Astrocyte of the spinal cord (primary cell): ENCODE data around the gene SLC12A4.
"Not testable (repeated sequence)": the region's sequence is repeated elsewhere in the genome, so short reads cannot be mapped to it uniquely, and the experiment has no call there.

Source experiments
- DNase-seq: peaks from one replicate; pipeline ENCODE4 v3.0.0; 2011; ENCODE audit warnings: low read depth, low spot score
- H3K4me3 ChIP-seq: 2 replicates; pipeline ENCODE4 v1.5.1; 2011; ENCODE audit warnings: low read depth, mild to moderate bottlenecking, low read length, moderate library complexity
- in situ Hi-C: cut with HindIII; loops from 2 replicates; pipeline ENCODE4 v1.10.0; 2017; ENCODE audit warnings: low sequenced_read_pairs
- TF ChIP-seq, protein P1 (sequence below): IDR thresholded peaks from 2 replicates; pipeline ENCODE4 v1.5.1; 2012; ENCODE audit warnings: low read depth, mild to moderate bottlenecking, low read length, inconsistent platforms

Gene SLC12A4

DNA sequence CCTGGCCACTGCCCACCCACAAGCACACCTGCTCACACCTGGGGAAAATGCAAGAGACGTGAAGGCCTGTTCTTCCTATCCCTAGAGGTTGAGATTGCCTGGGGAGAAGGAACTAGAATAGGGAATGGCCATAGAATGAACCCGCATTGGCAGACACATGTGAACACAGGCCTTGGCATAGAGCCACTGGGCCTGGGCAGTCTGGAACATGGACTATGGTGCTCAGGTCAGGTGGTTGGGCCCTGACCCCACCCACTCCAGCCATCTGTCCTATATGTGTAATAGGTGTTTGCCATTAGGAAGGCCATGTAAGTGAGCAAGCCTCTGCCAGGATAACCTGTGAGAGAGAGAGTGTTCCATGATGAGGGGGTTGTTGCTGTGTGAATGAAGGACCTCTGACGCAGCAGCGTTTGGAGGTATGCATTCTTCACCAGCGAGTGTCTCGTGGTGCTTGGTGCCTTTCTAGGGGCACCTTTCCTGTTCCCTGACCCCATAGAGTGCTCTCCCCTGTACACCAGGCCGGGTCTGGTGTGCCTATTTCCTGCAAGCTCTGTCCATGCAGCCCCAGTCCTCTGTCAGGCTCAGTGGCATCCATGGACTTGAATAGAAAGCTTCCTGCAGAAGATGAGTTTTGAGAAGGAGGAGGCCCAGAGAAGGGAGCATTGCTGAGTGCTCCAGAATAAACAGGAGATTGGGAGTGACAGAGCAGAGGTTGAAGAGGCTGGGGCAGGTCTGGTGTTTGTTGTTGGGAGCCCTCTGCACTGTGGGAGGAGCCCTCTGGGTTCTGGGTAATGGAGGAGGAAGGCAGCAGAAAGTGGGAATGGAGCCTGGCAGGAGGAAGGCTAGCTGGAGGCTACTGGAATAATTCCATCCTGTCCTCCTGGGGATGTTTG lies 52.4 kb downstream of the SLC12A4 start:
- TF ChIP-seq, protein P1, sequence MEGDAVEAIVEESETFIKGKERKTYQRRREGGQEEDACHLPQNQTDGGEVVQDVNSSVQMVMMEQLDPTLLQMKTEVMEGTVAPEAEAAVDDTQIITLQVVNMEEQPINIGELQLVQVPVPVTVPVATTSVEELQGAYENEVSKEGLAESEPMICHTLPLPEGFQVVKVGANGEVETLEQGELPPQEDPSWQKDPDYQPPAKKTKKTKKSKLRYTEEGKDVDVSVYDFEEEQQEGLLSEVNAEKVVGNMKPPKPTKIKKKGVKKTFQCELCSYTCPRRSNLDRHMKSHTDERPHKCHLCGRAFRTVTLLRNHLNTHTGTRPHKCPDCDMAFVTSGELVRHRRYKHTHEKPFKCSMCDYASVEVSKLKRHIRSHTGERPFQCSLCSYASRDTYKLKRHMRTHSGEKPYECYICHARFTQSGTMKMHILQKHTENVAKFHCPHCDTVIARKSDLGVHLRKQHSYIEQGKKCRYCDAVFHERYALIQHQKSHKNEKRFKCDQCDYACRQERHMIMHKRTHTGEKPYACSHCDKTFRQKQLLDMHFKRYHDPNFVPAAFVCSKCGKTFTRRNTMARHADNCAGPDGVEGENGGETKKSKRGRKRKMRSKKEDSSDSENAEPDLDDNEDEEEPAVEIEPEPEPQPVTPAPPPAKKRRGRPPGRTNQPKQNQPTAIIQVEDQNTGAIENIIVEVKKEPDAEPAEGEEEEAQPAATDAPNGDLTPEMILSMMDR = no peak
- in situ Hi-C loops = no loop called here
- H3K4me3 ChIP-seq = no peak overlapping the region
- DNase-seq = no peak

DNA sequence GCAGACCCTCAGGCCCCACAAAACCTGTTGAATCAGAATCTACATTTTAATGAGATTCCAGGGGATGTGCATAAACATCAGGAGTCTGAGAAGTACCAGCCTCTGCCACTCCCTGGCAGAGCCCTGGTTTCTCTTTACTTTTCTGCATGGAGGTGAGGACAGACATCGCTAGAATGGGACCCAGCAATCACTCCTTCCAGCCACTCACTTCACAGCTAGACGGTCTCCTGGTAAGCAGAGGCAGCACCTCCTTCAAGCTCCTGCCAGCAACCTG lies 53.0 kb downstream of the SLC12A4 start:
- DNase-seq, in situ Hi-C loops: not testable (repeated sequence)

DNA sequence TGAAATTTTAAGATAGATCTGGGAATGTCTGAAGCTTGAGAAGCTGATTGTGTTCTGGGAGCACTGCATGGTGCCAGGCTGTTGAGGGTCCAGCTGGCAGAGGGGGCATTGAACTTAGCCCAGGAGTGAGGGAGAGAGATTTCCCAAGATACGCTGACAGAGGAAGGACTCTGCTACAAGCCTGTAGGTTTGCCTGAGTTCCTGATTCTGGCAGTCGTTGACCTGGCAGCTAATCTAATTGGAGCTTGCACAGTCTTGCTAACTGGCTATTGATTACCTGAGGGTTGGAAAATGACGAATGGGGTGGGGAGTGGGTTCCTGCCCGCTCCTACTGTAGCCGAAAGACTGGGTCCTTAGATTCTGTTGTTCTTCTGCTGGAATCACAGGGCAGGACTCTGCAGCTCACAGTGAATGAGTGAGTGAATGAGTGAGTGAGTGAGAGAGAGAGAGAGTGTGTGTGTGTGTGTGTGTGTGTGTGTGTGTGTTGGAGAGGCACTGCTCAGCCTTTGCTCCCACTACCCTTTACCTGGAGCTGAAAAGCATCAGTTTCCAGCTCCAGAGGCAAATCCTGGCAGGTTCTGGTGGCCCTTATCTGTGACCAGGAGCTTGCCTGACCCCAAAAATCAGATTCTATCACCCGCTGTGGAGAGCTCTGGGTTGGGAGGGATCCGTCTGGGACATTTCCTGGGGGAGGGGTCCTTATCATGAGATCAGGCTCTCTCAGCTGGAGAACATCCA lies 53.5 kb downstream of the SLC12A4 start:
- H3K4me3 ChIP-seq = no peak overlapping the region
- no peak for DNase-seq
- in situ Hi-C loops = no loop called here
- TF ChIP-seq, protein P1 = no peak

More for the DNA sequence above, 53.0 kb downstream of the SLC12A4 start:
- not testable (repeated sequence) for H3K4me3 ChIP-seq

DNA sequence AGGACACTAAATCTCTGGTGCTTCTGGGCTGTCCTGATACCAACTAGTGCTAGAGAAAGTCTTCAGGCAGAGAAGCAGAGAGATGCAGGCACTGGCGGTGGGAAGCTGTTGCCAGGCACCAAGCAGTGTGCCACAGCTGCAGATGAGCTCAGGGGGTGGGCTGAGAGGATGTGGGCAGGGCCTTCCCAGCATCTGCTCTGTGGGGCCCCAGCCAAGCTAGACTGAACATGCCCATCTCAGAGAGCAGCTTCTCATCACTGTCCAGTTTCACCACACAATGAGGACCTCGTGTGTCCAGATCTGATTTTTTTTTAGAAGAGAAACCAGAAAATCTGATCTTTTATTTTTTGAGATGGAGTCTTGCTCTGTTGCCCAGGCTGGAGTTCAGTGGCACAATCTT lies 58.3 kb downstream of the SLC12A4 start:
- TF ChIP-seq, protein P1 = no peak
- DNase-seq = peak; percentile 73
- H3K4me3 ChIP-seq = no peak overlapping the region
- in situ Hi-C loops = no loop called here

DNA sequence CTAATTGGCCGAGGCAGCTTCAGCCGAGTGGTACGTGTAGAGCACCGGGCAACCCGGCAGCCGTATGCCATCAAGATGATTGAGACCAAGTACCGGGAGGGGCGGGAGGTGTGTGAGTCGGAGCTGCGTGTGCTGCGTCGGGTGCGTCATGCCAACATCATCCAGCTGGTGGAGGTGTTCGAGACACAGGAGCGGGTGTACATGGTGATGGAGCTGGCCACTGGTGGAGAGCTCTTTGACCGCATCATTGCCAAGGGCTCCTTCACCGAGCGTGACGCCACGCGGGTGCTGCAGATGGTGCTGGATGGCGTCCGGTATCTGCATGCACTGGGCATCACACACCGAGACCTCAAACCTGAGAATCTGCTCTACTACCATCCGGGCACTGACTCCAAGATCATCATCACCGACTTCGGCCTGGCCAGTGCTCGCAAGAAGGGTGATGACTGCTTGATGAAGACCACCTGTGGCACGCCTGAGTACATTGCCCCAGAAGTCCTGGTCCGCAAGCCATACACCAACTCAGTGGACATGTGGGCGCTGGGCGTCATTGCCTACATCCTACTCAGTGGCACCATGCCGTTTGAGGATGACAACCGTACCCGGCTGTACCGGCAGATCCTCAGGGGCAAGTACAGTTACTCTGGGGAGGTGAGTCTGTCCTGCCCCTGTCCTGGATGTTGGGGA lies 59.2 kb downstream of the SLC12A4 start:
- H3K4me3 ChIP-seq = no peak overlapping the region
- TF ChIP-seq, protein P1 = no peak
- no peak for DNase-seq
- in situ Hi-C loops = no loop called here

DNA sequence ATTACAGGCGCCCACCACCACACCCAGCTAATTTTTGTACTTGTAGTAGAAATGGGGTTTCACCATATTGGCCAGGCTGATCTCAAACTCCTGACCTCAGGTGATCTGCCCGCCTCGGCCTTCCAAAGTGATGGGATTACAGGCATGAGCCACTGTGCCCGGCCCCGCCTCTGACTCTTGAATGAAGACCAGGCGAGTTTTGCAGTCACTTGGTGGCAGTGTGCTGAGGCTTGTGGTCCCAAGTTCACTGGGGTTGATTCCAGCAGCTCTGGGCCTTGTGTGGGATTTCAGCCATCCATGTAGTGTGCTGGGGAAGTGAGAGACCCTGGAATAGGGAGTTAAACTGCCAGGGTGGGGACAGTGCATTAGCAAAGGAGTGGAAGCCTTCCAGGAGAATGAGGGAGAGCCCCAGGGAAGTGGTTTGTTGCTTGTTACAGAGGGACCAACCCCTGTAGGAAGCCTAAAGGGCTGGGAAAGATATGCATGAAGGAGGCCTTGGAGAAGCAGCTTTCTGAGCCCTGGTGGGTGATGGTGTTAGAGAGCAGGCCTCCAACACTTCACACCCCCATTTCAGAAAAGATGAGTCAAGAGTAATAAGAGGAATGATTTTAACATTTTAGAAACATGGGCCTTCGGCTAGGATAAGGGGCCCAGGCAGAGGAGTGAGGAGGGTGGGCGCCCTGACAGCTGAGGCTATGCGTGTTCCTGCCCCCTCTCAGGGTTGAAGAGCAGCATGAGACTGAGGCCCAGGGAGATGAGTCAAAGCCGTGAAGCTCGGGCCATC lies 60.8 kb downstream of the SLC12A4 start:
- in situ Hi-C loops = no loop called here
- H3K4me3 ChIP-seq = no peak overlapping the region
- TF ChIP-seq, protein P1 = no peak
- no peak for DNase-seq
